K562 (cell line): ENCODE measurements around the gene ZSWIM3. TPM values are rescaled to one million over a fixed set of nuclear protein-coding genes. Genes with fewer than 3 reads are reported as not detected.

Experiments used
- ATF7 ChIP-seq: fragments of 450-650 bp; IDR thresholded peaks from 2 replicates; pipeline ENCODE4 v1.7.1; 2014; ENCODE audit warnings: mild to moderate bottlenecking, moderate library complexity
- BRF1 ChIP-seq: IDR thresholded peaks from 3 replicates; pipeline ENCODE4 v1.6.1; 2011; ENCODE audit warnings: borderline replicate concordance, mild to moderate bottlenecking; ENCODE audit not compliant: insufficient read length; ENCODE audit errors: extremely low read depth
- CTBP1 ChIP-seq: fragments of 450-650 bp; IDR thresholded peaks from 2 replicates; pipeline ENCODE4 v1.6.1; 2016; ENCODE audit warnings: borderline replicate concordance
- DIDO1 ChIP-seq: fragments of 450-650 bp; IDR thresholded peaks from 2 replicates; pipeline ENCODE4 v1.6.1; 2016; ENCODE audit warnings: low read depth, missing biosample characterization, missing genetic modification characterization
- HDAC2 ChIP-seq: fragments of 450-650 bp; IDR thresholded peaks from 2 replicates; pipeline ENCODE4 v1.6.1; 2016; ENCODE audit warnings: mild to moderate bottlenecking
- KLF16 ChIP-seq: IDR thresholded peaks from 2 replicates; pipeline ENCODE4 v1.6.1; 2016; ENCODE audit warnings: antibody characterized with exemption
- NFXL1 ChIP-seq: fragments of 450-650 bp; formaldehyde crosslinking; IDR thresholded peaks from 2 replicates; pipeline ENCODE4 v1.4.0; 2021; ENCODE audit warnings: mild to moderate bottlenecking
- PML ChIP-seq: IDR thresholded peaks from 2 replicates; pipeline ENCODE4 v1.6.1; 2012; ENCODE audit warnings: low read length, inconsistent platforms
- SIN3B ChIP-seq: fragments of 450-650 bp; IDR thresholded peaks from 2 replicates; pipeline ENCODE4 v1.6.1; 2017; ENCODE audit warnings: low read depth, mild to moderate bottlenecking, moderate library complexity
- SP2 ChIP-seq: IDR thresholded peaks from 2 replicates; pipeline ENCODE4 v1.6.1; 2011; ENCODE audit warnings: mild to moderate bottlenecking, low read depth, low read length, moderate library complexity; ENCODE audit not compliant: poor library complexity, severe bottlenecking; ENCODE audit errors: extremely low read depth
- ZNF263 ChIP-seq: sonication (generic); formaldehyde crosslinking; IDR thresholded peaks from 2 replicates; pipeline ENCODE4 v1.8.0; 2022; ENCODE audit warnings: mild to moderate bottlenecking, missing genetic modification reagents, borderline replicate concordance
- ZNF764 ChIP-seq: fragments of 250-450 bp; sonication (Bioruptor Pico); IDR thresholded peaks from 2 replicates; pipeline ENCODE4 v1.4.0; 2020; ENCODE audit warnings: low read depth, mild to moderate bottlenecking, moderate library complexity
- polyA plus RNA-seq, 8 experiments: library from polyadenylated mRNA; depleted of rRNA in 4 of 8; stranded (reverse) in 5 of 8; unstranded in 3 of 8; fragments of >200 nt; fragmentation: Nextera tagmentation in 2 of 8; fragmentation: Illumina TruSeq in 1 of 8; extraction: Ambion mirVana in 2 of 8; extraction: Trizol in 1 of 8; gene quantifications; 2 replicates each; pipeline versions ENCODE4 v1.2.1 to v1.2.3, GENCODE V29; 2011 to 2014; ENCODE audit warnings: inconsistent platforms in 1 of 8, missing spikeins in 1 of 8
- total RNA-seq, 7 experiments: library from RNA; depleted of rRNA in 6 of 7; stranded (reverse); fragments of >200 nt in 6 of 7; fragmentation: Illumina TruSeq in 2 of 7; extraction: Trizol in 2 of 7; gene quantifications; 2 replicates each; pipeline versions ENCODE4 v1.2.1 to v1.2.3, GENCODE V29; 2011 to 2021; ENCODE audit warnings: low replicate concordance in 1 of 7
- TF ChIP-seq, protein P1 (sequence below): fragments of 450-650 bp; IDR thresholded peaks from 2 replicates; pipeline ENCODE4 v1.6.1; 2017; ENCODE audit warnings: mild to moderate bottlenecking, moderate library complexity
- TF ChIP-seq, protein P2 (sequence below), 3 experiments: IDR thresholded peaks in 2 of 3; conservative IDR thresholded peaks in 1 of 3; 2 replicates each; pipeline ENCODE4 v1.5.1; 2011 to 2012; ENCODE audit warnings: low read length in 3 of 3, mild to moderate bottlenecking in 3 of 3, control low read depth in 2 of 3, improper control_type of control experiment in 1 of 3, inconsistent platforms in 1 of 3, low read depth in 1 of 3, mixed read lengths in 1 of 3, moderate library complexity in 1 of 3; ENCODE audit not compliant: insufficient read depth in 2 of 3
- TF ChIP-seq, protein P3 (sequence below): fragments of 250-450 bp; sonication (Bioruptor Pico); IDR thresholded peaks from 2 replicates; pipeline ENCODE4 v1.8.0; 2021; ENCODE audit warnings: mild to moderate bottlenecking, moderate library complexity
- TF ChIP-seq, protein P4 (sequence below): fragments of 200-800 bp; sonication (Bioruptor generic); IDR thresholded peaks from 2 replicates; pipeline ENCODE4 v1.6.1; 2017; ENCODE audit warnings: missing genetic modification characterization, missing compliant biosample characterization
- TF ChIP-seq, protein P5 (sequence below), 2 experiments: fragments of 150-350 bp in 1 of 2; IDR thresholded peaks; 2 replicates each; pipeline ENCODE4 v1.6.1; 2012 to 2016; ENCODE audit warnings: low read depth in 2 of 2, low read length in 2 of 2, mild to moderate bottlenecking in 1 of 2, moderate library complexity in 1 of 2

ZSWIM3 gene
- total and polyA plus RNA-seq, 9 of the 15 experiments (the other 6 are each of a cell fraction or from before 2014, with no cell fraction given): 1.7 to 4.3 (median 2.9) TPM

DNA sequence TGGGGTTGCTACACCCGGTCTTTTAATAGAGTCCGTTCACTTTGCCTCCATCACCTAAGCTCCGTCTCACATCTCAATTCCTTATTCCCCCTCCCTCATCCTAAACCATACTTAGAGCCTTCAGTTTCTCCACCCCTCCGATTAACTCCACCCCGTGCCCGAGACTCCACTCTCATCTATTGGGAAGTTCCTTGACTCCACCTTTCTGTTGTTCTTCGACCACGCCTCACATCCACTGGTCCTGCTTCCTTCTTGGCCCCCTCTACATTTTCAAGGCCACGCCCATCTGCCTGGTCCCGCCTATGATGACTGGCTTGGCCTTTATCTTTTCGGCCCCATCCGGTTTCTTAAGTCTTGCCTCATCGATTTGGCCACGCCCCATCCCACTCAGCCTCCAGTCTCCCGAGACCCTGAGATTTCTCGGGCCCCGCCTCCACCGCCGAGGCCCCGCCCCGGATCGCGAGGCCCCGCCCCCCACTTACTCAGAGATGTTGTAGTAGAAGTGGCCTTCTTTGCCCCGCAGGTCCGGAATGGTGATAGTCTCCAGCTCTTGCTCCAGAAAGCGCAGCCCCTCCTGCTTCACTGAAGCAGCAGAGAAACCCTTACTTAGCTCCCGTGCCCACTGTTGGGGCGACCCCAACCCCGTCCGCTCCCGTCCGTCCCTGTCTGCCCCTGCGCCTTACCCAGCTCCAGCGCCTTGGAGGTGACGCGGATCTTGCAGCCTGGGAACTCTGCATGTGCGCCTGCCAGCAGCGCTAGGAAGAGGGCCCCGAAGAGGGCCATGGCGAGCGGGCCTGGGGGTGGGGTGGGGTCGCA lies 53.5 kb downstream of the ZSWIM3 start (continued):
- TF ChIP-seq DIDO1 (tag) (no peak), KLF16 (no peak), ZNF263 (CRISPR knock-in tag) (no peak), HDAC2 (0 out of 2 replicates have a peak, but pooled peaks have one; percentile 30), SIN3B (no peak), ATF7 (peak; percentile 95), ZNF764 (CRISPR knock-in tag) (no peak), SP2 (no peak), BRF1 (no peak), CTBP1 (peak; percentile 80), NFXL1 (CRISPR knock-in tag) (no peak), PML (no peak)
- TF ChIP-seq, protein P1, sequence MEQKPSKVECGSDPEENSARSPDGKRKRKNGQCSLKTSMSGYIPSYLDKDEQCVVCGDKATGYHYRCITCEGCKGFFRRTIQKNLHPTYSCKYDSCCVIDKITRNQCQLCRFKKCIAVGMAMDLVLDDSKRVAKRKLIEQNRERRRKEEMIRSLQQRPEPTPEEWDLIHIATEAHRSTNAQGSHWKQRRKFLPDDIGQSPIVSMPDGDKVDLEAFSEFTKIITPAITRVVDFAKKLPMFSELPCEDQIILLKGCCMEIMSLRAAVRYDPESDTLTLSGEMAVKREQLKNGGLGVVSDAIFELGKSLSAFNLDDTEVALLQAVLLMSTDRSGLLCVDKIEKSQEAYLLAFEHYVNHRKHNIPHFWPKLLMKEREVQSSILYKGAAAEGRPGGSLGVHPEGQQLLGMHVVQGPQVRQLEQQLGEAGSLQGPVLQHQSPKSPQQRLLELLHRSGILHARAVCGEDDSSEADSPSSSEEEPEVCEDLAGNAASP: no peak
- TF ChIP-seq, protein P2, sequence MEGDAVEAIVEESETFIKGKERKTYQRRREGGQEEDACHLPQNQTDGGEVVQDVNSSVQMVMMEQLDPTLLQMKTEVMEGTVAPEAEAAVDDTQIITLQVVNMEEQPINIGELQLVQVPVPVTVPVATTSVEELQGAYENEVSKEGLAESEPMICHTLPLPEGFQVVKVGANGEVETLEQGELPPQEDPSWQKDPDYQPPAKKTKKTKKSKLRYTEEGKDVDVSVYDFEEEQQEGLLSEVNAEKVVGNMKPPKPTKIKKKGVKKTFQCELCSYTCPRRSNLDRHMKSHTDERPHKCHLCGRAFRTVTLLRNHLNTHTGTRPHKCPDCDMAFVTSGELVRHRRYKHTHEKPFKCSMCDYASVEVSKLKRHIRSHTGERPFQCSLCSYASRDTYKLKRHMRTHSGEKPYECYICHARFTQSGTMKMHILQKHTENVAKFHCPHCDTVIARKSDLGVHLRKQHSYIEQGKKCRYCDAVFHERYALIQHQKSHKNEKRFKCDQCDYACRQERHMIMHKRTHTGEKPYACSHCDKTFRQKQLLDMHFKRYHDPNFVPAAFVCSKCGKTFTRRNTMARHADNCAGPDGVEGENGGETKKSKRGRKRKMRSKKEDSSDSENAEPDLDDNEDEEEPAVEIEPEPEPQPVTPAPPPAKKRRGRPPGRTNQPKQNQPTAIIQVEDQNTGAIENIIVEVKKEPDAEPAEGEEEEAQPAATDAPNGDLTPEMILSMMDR (IDR thresholded peaks at IDR 0.05 in 2 of 3, conservative IDR thresholded peaks at IDR 0.05 in 1 of 3; ENCODE audit: insufficient read depth in 2 of 3, low read depth in 1 of 3, low read length in 3 of 3): no peak
- TF ChIP-seq, protein P3, sequence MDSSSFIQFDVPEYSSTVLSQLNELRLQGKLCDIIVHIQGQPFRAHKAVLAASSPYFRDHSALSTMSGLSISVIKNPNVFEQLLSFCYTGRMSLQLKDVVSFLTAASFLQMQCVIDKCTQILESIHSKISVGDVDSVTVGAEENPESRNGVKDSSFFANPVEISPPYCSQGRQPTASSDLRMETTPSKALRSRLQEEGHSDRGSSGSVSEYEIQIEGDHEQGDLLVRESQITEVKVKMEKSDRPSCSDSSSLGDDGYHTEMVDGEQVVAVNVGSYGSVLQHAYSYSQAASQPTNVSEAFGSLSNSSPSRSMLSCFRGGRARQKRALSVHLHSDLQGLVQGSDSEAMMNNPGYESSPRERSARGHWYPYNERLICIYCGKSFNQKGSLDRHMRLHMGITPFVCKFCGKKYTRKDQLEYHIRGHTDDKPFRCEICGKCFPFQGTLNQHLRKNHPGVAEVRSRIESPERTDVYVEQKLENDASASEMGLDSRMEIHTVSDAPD (CRISPR knock-in tag): no peak
- TF ChIP-seq, protein P4, sequence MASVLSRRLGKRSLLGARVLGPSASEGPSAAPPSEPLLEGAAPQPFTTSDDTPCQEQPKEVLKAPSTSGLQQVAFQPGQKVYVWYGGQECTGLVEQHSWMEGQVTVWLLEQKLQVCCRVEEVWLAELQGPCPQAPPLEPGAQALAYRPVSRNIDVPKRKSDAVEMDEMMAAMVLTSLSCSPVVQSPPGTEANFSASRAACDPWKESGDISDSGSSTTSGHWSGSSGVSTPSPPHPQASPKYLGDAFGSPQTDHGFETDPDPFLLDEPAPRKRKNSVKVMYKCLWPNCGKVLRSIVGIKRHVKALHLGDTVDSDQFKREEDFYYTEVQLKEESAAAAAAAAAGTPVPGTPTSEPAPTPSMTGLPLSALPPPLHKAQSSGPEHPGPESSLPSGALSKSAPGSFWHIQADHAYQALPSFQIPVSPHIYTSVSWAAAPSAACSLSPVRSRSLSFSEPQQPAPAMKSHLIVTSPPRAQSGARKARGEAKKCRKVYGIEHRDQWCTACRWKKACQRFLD (CRISPR knock-in tag): no peak
- TF ChIP-seq, protein P5, sequence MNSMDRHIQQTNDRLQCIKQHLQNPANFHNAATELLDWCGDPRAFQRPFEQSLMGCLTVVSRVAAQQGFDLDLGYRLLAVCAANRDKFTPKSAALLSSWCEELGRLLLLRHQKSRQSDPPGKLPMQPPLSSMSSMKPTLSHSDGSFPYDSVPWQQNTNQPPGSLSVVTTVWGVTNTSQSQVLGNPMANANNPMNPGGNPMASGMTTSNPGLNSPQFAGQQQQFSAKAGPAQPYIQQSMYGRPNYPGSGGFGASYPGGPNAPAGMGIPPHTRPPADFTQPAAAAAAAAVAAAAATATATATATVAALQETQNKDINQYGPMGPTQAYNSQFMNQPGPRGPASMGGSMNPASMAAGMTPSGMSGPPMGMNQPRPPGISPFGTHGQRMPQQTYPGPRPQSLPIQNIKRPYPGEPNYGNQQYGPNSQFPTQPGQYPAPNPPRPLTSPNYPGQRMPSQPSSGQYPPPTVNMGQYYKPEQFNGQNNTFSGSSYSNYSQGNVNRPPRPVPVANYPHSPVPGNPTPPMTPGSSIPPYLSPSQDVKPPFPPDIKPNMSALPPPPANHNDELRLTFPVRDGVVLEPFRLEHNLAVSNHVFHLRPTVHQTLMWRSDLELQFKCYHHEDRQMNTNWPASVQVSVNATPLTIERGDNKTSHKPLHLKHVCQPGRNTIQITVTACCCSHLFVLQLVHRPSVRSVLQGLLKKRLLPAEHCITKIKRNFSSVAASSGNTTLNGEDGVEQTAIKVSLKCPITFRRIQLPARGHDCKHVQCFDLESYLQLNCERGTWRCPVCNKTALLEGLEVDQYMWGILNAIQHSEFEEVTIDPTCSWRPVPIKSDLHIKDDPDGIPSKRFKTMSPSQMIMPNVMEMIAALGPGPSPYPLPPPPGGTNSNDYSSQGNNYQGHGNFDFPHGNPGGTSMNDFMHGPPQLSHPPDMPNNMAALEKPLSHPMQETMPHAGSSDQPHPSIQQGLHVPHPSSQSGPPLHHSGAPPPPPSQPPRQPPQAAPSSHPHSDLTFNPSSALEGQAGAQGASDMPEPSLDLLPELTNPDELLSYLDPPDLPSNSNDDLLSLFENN (IDR thresholded peaks at IDR 0.05; ENCODE audit: low read depth in 2 of 2, low read length in 2 of 2): no peak
